Kidney (tissue), 22 donors: ENCODE data around the gene HIPK1. TPM values are rescaled to one million over a fixed set of nuclear protein-coding genes. Genes with fewer than 3 reads are reported as not detected.
A peak's percentile ranks its signal among the peaks of the same experiment; 100 is the strongest.

ENCODE experiments used
- DNase-seq, 5 donors: peaks; one replicate each; pipeline ENCODE4 v3.0.0-alpha.2; 2013 to 2020
- FAIRE-seq: peaks from 2 replicates; lab custom pipeline; 2012; peaks lifted over from hg19 to GRCh38; lab: Jason Lieb, UNC
- H3K27ac ChIP-seq, 2 donors: one replicate each; pipeline ENCODE4 v1.7.0; 2013; ENCODE audit warnings: low read depth in 2 of 2, low read length in 2 of 2, inconsistent platforms in 1 of 2
- H3K27me3 ChIP-seq: one replicate; pipeline ENCODE4 v1.7.1; 2013; ENCODE audit warnings: low read length, inconsistent platforms; ENCODE audit not compliant: control insufficient read depth, insufficient read depth
- H3K36me3 ChIP-seq, 3 donors: one replicate each; pipeline versions ENCODE4 v1.7.0 to v1.7.1; 2013; ENCODE audit warnings: low read length in 3 of 3, control low read depth in 1 of 3, inconsistent platforms in 1 of 3; ENCODE audit not compliant: insufficient read depth in 3 of 3, control insufficient read depth in 2 of 3
- H3K4me1 ChIP-seq, 3 donors: one replicate each; pipeline versions ENCODE4 v1.7.0 to v1.7.1; 2013; ENCODE audit warnings: low read length in 3 of 3, inconsistent platforms in 1 of 3, low read depth in 1 of 3; ENCODE audit not compliant: control insufficient read depth in 2 of 3, insufficient read depth in 2 of 3
- H3K4me3 ChIP-seq, 3 donors: one replicate each; pipeline versions ENCODE4 v1.7.0 to v1.8.1; 2013; ENCODE audit warnings: low read length in 3 of 3, control low read depth in 1 of 3, inconsistent platforms in 1 of 3
- H3K9ac ChIP-seq, 3 donors: one replicate each; pipeline versions ENCODE4 v1.7.0 to v1.7.1; 2013; ENCODE audit warnings: low read length in 3 of 3, control low read depth in 1 of 3, inconsistent platforms in 1 of 3
- H3K9me3 ChIP-seq, 3 donors: one replicate each; pipeline versions ENCODE4 v1.7.0 to v1.7.1; 2013; ENCODE audit warnings: low read length in 3 of 3, control low read depth in 1 of 3, inconsistent platforms in 1 of 3; ENCODE audit not compliant: control insufficient read depth in 2 of 3, insufficient read depth in 1 of 3
- intact Hi-C: fragments of 100-400 bp; cut with DNase I; formaldehyde crosslinking; loops from one replicate; pipeline ENCODE4 v1.11.1; 2022
- long read RNA-seq, 10 donors: library from polyadenylated mRNA in 1 of 10; unstranded in 1 of 10; transcript quantifications; one replicate each; pipeline ENCODE4 v2.0.0 and lab custom pipeline, GENCODE V29; 2021 to 2026
- polyA plus RNA-seq: library from polyadenylated mRNA; stranded (reverse); fragments of 350-450 nt; fragmentation: Illumina TruSeq; extraction: RNeasy Lipid Tissue Mini Kit (QIAGEN cat#74804); gene quantifications from one replicate; pipeline ENCODE4 v1.2.3, GENCODE V29; 2014; ENCODE audit warnings: low read depth, low replicate concordance; ENCODE audit not compliant: insufficient read depth
- total RNA-seq: library from RNA; stranded (reverse); fragmentation: NEBNext Ultra II Directional; extraction: Animal tissue kit (Norgen Biotek cat#: 25700); gene quantifications from one replicate; pipeline ENCODE4 v1.2.1, GENCODE V29; 2021
- TF ChIP-seq, protein P1 (sequence below): IDR thresholded peaks from 3 replicates; pipeline ENCODE4 v1.5.1; 2012; ENCODE audit warnings: mild to moderate bottlenecking, moderate library complexity, borderline replicate concordance; ENCODE audit not compliant: insufficient read depth; ENCODE audit errors: extremely low read depth
- donor health status: control.
- donor health status: control.
- donor health status: control.
- donor health status: control.
- donor health status: control.
- donor health status: DM: yes; HTN: yes; CAD: no.
- donor health status: Normal renal cell carcinoma (clear cell type).

Gene HIPK1
- total RNA-seq (65.0 TPM), polyA plus RNA-seq (8.4 TPM)
- long read RNA-seq, donor 1, partial matches to known transcripts: 10 of 10 reads
- long read RNA-seq, donor 1, other reads (novel, unspliced or antisense): 0 of 10 reads
- long read RNA-seq, donor 2, partial matches to known transcripts: 6 of 6 reads
- long read RNA-seq, donor 2, other reads (novel, unspliced or antisense): 0 of 6 reads
- long read RNA-seq, donor 3, partial matches to known transcripts: 6 of 6 reads
- long read RNA-seq, donor 3, other reads (novel, unspliced or antisense): 0 of 6 reads
- long read RNA-seq, donor 4, full-length matches to known transcripts: 3 of 3 reads
- long read RNA-seq, donor 4, partial matches to known transcripts: 0 of 3 reads
- long read RNA-seq, donor 4, other reads (novel, unspliced or antisense): 0 of 3 reads
- long read RNA-seq, donor 5, full-length matches to known transcripts: 1 of 1 reads
- long read RNA-seq, donor 5, partial matches to known transcripts: 0 of 1 reads
- long read RNA-seq, donor 5, other reads (novel, unspliced or antisense): 0 of 1 reads
- long read RNA-seq, donor 6: 0 reads
- long read RNA-seq, donor 7, partial matches to known transcripts: 30 of 31 reads
- long read RNA-seq, donor 7, other reads (novel, unspliced or antisense): 1 of 31 reads
- long read RNA-seq, donor 8: 0 reads
- long read RNA-seq, donor 9: 0 reads
- long read RNA-seq, donor 10: 0 reads

DNA sequence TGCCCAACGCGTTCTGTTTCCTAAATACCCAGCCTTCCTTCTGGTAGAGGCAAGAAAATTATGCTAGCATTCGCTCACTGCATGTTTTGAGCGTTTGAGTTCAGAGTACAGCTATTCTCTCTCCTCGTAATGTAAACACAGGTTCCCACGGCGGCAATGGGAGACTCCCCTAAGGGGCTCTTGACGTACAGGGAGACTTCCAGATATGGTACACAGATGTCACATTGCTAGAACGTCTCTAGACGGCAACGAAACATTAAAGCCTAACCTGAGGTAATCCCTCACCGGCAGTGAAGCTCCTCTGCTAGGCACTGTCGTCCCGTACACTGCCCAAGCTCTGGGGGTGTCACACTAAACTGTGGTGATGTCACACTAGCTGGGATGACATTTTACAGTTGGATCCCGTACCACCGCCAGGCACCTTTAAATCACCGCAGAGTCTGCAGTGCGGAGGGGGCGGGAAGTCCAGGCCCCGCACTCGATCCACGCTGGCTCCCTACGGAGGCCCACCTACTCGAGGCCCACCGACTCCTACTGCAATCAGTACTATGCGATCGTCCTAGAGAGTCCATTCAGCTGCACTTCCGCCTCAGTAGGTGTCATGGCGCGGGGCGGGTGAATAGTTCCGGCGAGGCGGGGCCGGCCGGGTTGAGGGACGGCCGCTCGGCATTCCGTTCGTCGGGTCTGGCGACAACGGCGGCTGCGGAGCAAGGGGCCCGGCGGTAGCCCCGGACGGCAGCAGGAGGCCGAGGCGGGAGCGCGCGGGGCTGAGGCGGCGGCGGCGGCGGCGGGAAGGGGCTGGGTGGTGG is at the start of gene HIPK1:
TSS of gene HIPK1 (plus strand) at position 384 of the 809 bp plus-strand sequence.
- Histone ChIP-seq H3K9ac (peak within 1 kb of the TSS; percentile 92 to 96 (median 96)), H3K36me3 (no peaks in the 10 kb centered on the region), H3K27ac (peak within 1 kb of the TSS; percentile 92 to 99), H3K4me1 (peaks cover 7 to 12% (median 8%) of the 10 kb centered on the region in 3 donors), H3K9me3 (no peaks in the 10 kb centered on the region), H3K27me3 (no peaks in the 10 kb centered on the region), H3K4me3 (peak within 1 kb of the TSS; percentile 93 to 99 (median 95))
- DNase-seq (peak; percentile 95 to 98 (median 97)), FAIRE-seq (no peak)
- intact Hi-C loops: no loop called here
- TF ChIP-seq, protein P1, sequence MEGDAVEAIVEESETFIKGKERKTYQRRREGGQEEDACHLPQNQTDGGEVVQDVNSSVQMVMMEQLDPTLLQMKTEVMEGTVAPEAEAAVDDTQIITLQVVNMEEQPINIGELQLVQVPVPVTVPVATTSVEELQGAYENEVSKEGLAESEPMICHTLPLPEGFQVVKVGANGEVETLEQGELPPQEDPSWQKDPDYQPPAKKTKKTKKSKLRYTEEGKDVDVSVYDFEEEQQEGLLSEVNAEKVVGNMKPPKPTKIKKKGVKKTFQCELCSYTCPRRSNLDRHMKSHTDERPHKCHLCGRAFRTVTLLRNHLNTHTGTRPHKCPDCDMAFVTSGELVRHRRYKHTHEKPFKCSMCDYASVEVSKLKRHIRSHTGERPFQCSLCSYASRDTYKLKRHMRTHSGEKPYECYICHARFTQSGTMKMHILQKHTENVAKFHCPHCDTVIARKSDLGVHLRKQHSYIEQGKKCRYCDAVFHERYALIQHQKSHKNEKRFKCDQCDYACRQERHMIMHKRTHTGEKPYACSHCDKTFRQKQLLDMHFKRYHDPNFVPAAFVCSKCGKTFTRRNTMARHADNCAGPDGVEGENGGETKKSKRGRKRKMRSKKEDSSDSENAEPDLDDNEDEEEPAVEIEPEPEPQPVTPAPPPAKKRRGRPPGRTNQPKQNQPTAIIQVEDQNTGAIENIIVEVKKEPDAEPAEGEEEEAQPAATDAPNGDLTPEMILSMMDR: peak; percentile 6

DNA sequence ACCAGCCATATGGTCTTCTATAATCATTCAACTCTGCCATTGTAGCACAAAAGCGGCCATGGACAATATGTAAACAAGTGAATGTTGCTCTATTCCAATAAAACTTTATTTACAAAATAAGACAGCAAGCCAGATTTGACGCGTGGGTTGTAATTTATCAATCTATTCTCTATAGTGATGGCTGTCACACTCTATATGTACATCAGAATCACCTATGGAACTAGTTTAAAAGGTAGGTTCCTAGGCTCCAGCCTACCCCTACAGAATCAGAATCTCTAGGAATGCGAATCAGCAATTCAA is 49.4 kb upstream of the HIPK1 start:
- TF ChIP-seq, protein P1: no peak
- Histone ChIP-seq H3K9ac (no peak overlapping the region), H3K36me3 (no peaks in the 10 kb centered on the region), H3K4me1 (no peaks in the 10 kb centered on the region), H3K27me3 (no peaks in the 10 kb centered on the region), H3K9me3 (no peaks in the 10 kb centered on the region), H3K27ac (no peak overlapping the region), H3K4me3 (no peak overlapping the region)
- DNase-seq (no peak), FAIRE-seq (no peak)
- intact Hi-C loops: no loop called here

DNA sequence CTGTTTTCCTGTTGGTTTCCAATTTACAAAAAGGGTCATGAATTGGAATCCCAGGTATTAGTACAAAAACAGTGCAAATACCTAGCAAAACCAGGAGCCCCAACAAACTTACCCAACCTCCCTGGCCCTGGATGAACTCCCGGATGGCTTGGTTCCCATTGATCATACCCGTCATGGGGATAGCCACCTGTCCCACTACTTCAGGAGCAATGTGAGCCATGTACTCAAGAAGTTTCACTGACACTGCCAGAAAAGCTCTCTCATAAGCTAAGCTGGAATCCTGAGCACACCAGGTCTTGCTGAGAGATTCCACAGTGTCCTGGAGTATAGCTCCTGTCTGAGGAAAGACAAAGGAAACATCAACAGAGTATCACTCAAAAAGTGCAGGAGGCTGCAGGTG is 47.5 kb upstream of the HIPK1 start:
- FAIRE-seq (no peak), DNase-seq (no peak)
- H3K4me3 ChIP-seq: no peak overlapping the region
- TF ChIP-seq, protein P1: no peak
- H3K36me3 ChIP-seq: no peaks in the 10 kb centered on the region
- H3K27me3 ChIP-seq: no peaks in the 10 kb centered on the region
- H3K9ac ChIP-seq: no peak overlapping the region
- H3K9me3 ChIP-seq: no peaks in the 10 kb centered on the region
- intact Hi-C loops: no loop called here
- no peak overlapping the region for H3K27ac ChIP-seq
- no peaks in the 10 kb centered on the region for H3K4me1 ChIP-seq
